HG03558 (cell line): ENCODE results near the gene HSPB7.
"Not testable (repeated sequence)": the region's sequence is repeated elsewhere in the genome, so short reads cannot be mapped to it uniquely, and the experiment has no call there.

Source experiments
- ATAC-seq: cut with Tn5 transposase; IDR thresholded peaks from one replicate; pipeline ENCODE4 v1.9.1; 2021; ENCODE audit warnings: moderate number of reproducible peaks; ENCODE audit not compliant: unreplicated experiment; ENCODE audit errors: extremely low read depth

HSPB7 gene

DNA sequence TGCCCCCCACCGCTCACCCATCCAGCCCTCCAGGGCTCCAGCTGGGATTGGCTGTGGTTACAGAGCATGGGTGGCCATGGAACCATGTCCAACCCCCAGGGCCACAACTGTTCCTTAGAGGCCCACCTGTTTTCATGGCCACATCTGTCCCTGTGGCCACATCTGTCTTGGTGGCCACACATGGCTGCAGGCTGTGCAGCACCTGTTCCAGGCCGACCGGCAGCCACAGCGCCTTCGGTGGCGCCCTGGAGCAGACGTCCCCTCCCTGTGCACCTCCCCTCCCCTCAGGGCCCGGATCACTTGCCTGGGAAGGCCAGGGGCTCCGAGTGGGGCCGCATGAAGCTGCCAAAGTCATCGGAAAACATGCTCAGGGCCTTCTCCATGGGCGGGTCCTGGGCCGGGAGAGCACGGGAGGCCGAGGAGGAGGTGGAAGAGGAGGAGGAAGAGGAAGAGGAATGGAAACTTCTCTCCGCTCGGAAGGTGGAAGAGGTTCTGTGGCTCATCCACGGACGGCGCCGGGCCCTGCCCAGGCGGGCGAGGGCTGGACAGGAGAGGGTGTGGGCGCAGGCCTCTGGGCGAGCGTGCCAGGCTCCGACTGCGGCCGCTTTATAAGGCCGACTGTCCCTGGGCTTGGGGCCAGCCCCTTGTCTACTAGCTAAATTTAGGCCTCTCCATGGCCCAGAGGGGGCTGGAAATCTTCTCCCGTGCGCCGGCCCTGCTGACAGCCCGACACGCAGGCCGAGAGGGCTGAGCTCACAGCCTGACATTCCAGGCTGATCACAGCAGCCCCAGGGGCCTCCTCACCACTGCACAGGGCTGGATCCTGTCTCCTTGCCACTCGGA, at the start of gene HSPB7:
HSPB7 (minus strand) TSS at position 583 of the 843 bp plus-strand sequence; CDS start at position 503, 80 bp downstream.
- no peak for ATAC-seq

- no peak for ATAC-seq
Observed at GRCh38 chr1:16067127-16067768, 49.4 kb upstream of the HSPB7 start.

- no peak for ATAC-seq
Observed at GRCh38 chr1:16066245-16066644, 48.4 kb upstream of the HSPB7 start.

GRCh38 chr1:16065269-16065576, 47.4 kb upstream of the HSPB7 start:
- no peak for ATAC-seq

- ATAC-seq: no peak
Observed at GRCh38 chr1:16064536-16065268, 46.9 kb upstream of the HSPB7 start.

GRCh38 chr1:16063921-16064320, 46.1 kb upstream of the HSPB7 start:
- no peak for ATAC-seq

DNA sequence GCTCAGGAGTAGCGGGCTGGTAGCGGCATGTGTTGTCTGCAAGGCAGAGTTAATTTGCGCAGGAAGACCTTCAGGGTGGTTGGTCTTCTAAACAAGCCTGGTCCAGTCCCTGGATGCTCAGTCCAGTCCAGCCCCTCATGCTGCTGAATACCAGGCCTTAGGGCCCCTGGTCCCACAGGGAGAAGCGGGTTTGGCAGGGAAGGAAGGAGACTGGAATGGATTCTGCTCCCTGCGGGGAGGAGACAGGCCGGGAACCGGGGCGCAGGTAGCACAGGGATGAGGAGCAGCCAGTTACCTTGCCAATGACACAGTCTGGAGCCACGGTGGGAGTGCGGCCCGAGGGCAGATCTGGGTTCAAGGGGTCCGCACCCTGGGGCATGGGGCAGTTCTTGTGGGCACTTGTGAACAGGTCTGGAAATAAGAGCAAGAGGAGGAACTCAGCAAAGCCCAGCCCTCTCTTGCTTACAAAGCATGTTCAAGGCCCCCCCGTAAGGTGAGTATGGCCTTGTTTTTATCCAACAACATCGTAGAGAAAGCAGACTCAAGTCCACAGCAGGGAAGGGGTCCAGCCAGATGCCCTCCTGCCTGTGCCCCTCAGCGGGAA, 45.5 kb upstream of the HSPB7 start:
- no peak for ATAC-seq

DNA sequence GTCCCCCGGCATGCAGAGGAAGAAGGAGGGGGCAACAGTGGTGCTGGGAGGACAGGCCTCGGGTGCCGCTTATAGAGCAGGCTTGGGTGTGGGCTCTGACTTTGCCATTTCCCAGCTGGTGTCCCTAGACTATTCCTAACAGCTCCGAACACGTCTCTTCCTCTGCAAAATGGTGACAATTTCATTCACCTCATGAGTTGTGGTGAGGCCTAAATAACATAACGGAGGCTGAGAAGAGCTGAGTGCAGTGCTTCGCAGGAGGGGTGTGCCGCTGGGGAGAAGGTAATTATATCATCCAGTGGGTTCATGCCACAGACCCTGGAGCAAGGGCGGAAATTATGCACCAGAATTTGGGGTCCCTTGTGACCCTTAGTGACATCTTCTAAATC, 44.8 kb upstream of the HSPB7 start:
- ATAC-seq: not testable (repeated sequence)

DNA sequence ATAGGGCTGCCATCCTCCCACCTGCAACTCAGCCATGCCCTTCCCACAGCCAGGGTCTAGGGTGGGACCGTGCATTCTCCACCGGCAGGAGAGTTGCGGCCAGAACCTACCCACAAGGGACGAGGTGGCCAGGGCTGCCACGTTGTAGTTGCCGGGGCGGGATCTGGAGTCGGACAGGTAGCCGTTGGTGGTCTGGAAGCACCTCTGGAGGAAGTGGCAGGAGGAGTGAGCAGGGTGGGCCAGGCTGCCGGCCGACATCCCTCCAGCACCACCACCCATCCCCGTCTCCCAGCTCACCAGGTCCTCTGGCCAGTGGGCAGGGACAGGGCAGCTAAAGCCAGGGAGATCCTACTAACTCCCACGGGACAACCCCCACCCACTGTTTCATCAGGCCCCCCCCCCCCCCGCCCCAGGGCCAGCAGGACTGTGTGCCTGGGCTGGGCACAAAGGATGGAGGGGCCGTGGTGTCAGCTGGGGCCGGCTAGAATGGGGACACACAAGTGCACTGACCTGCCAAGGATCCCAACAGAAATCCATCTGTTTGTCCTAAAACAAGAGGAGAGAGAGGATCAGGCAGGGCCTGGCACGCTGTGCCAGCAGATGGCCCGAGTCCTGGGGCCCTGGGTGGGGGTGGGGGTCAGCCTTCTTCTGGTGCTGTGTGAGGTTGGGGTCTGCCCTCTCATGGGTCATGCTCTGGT, 44.3 kb upstream of the HSPB7 start:
- ATAC-seq: not testable (repeated sequence)

DNA sequence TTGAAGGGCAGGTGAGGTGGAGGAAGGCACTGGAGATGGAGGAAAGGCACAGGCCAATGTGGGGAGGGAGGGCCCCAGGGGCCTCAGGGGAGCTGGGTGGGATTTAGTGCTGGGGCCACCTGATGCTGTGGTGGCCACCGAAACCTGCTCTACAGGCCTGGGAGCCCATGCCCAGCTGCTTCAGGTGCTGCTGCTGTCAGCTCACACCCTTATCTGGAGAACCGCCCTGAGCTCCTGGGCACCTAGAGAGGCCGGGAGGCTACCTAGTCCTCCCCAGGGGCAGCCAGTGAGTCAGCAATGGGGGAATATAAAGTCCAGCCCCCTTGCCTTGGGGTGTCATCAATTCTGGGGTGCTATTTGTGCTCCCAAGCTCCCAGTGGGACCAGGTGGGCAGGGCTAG, 43.4 kb upstream of the HSPB7 start:
- ATAC-seq: no peak

DNA sequence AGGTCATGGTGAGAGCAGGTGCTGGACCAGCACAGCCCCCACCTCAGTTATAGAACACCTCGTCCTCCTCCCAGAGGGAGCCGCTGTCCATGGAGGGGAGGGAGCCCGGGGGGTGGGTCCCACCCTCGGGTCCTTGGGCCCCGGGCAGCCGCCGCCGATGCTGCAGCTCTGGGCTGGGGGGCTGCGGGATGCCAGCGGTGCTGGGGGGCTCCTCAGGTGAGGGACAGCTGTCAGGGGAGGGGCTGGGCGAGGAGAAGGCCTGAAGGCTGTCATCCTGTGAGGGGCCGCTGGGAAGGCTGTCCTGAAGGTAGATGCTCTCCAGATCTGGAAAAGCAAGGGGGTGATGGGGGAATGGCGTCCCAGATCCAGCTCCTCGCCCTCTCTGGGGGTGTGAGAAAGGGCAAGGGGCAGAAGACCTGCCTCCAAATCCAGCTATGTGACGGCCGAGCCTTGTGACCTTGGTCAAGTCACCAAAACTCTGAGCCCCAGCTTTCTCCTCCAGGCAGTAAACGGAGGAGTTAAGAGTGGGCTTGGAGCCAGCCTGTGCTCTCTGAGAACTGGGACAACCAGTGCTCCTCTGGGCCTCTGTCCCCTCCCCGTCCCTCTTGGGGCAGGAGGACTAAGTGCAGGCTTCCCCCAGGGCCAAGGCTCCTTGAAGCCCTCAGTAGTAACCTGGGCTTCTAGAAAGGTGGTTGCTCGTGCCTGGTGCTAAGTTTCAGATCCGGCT, 40.7 kb upstream of the HSPB7 start:
- not testable (repeated sequence) for ATAC-seq

DNA sequence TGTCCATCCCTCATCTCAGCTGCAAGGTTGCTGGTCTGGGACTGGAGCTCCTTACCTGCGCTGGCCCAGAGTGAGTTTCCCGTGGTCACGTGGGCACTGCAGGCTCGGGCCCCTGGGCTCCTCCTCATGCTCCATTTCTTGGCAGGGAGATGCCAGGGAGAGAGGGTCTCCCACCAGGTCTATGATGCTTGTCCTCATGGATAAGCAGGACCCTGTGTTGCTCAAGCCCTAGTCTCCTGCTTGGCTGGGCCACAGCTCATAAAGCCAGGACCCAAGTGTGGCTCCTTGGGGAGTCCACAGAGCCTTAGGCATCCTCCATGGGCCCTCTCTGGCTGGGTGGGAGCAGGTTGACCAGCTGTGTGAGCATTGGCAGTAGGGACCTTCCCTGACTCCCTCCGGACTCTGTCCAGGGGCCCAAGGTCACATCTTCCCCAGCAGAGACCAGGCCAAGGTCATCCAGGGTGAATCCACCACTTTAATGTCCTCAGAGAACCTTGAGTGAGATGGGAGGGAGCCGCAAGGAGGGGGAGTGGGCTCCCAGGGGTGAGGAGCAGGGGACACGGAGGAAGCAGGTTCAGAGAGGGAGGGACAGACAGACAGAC, 39.6 kb upstream of the HSPB7 start:
- not testable (repeated sequence) for ATAC-seq

GRCh38 chr1:16056521-16056912, 38.7 kb upstream of the HSPB7 start:
- not testable (repeated sequence) for ATAC-seq

- ATAC-seq: no peak
Observed at GRCh38 chr1:16055613-16056520, 38.0 kb upstream of the HSPB7 start.

- no peak for ATAC-seq
Observed at GRCh38 chr1:16054598-16055540, 37.0 kb upstream of the HSPB7 start.

DNA sequence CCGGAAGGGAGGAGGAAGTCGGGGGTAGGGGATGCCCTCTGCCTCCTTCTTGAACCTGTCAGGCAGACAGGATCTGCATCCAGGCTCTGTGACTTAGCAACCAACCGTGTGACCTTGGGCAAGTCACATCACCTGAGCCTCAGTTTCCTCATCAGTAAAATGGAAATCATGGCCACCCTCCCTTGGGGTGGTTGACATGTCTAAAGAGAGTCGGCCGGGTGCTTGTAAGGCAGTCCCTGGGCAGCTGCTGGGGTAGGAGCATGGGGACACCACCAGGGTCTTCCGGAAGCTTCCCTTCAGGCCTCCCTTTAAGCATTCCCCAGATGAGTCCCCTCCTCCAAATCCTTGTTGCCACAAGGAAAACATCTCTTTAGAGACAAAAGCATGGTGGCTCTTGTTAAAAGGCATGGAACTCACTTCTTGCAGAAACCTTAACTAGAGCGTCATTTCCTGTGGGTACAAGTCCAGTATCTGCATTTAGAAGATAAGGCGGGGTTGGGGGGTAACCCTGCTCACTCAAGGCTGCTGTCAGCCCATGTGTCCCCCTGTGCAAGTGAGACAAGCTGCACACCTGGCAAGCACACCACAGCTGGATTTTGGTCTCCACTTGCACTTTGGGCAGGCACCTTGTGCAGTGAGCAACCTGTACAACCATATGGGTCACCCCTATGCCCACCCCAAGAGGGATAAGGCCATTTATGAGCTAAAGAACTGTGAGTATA, 36.1 kb upstream of the HSPB7 start:
- ATAC-seq: no peak
